ENCODE results near the gene DMRTB1.

DNA sequence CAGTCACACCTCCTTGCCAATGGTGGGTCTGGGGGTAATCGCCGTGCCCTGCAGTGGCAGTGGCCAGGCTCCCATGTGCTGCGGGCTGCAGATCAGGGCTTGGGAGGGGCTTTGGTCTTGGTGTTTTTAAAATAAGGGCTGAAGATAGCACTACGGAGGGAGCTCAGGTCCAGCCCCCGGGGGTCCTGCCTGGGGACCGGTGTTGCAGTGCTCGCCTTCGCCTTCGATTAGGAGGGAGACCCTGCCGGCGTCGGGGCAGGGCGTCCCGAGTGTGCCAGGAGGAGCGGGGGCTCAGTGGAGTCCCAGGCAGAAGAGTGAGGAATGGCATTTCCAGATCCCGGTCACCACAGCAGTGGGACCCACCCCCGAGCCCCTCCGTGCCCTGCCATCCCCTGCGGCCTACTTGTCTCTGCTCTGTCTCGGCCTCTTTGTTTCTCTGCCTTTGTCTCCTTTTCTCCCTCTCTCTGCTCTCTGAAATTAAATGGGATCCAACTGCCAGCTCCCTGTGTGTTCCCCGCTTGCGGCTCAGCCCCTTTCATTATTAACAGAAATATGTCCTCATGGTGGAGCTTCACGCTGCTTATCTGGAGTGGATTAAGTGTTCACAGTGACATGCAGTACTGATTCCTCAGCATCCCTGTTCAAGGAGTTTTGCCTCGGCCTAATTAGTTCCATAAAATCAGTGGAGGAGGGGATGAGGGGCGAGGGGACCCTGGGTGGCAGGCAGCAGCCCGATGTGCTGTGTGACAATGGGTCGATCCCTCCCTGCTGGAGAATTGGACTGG is 44.4 kb downstream of the DMRTB1 start:
- no peak for TF ChIP-seq CTCF (conservative IDR thresholded peaks at IDR 0.05; ENCODE audit: low read depth, low read length)
- TF ChIP-seq EZH2phosphoT487 (IDR thresholded peaks at IDR 0.05; ENCODE audit: borderline replicate concordance, low read length): no peak

Data from PC-3 (cell line).